Measurements from ENCODE around the gene TWIST1. TPM values are rescaled to one million over a fixed set of nuclear protein-coding genes. Genes with fewer than 3 reads are reported as not detected.

Gene TWIST1
- total RNA-seq (under 1 TPM in 3 of 5 donors, not detected in 2; 0.16 to 0.92 (median 0.18) TPM), total RNA-seq (0 to 1.4 (median 0.11) reads per million in 29 experiments)
- total RNA-seq (2013), result not detected

- Mint-ChIP-seq H3K36me3 (no peaks in the 10 kb centered on the region), H3K9me3 (no peaks in the 10 kb centered on the region), H3K27me3 (peaks cover 52 to 60% of the 10 kb centered on the region in 2 donors), H3K27ac (no peak within 1 kb of the TSS), H3K4me1 (peaks cover 0 to 3% (median 0%) of the 10 kb centered on the region in 3 donors), H3K4me3 (no peak within 1 kb of the TSS)
- WGBS (ENCODE audit: insufficient coverage), result 2% methylated on average over 60 of the region's 91 CpGs
- CTCF ChIA-PET, result no interaction called here
- no peaks in the 10 kb centered on the region for H3K36me3 ChIP-seq (ENCODE audit: control insufficient read depth in 2 of 2, extremely low read depth in 1 of 2, insufficient read depth in 1 of 2, low read length in 1 of 2)
- POLR2A ChIA-PET, result no interaction called here
- H3K4me1 ChIP-seq (ENCODE audit: control insufficient read depth in 1 of 2, extremely low read depth in 1 of 2, insufficient read depth in 2 of 2, low read length in 2 of 2), result peaks cover 0 to 13% of the 10 kb centered on the region in 2 experiments
- peak in 1 of 4 experiments; percentile 17 for ATAC-seq (replicated peaks in 1 of 4)
- no peak within 1 kb of the TSS for H3K27ac ChIP-seq (ENCODE audit: low read length)
- no peak for DNase-seq
- no peaks in the 10 kb centered on the region for H3K9me3 ChIP-seq
- H3K27me3 ChIP-seq (replicated peaks in 1 of 2; ENCODE audit: control insufficient read depth in 2 of 2, extremely low read depth in 1 of 2, insufficient read depth in 2 of 2, low read length in 1 of 2), result peaks cover 13 to 33% of the 10 kb centered on the region in 2 experiments
- no peak within 1 kb of the TSS for H3K4me3 ChIP-seq (ENCODE audit: control insufficient read depth in 1 of 2, extremely low read depth in 1 of 2, low read length in 1 of 2)
Observed at GRCh38 chr7:19117091-19117869, at the start of gene TWIST1. TWIST1 (minus strand) TSS chr7:19117636; CDS start chr7:19117321, 315 bp downstream.

- Mint-ChIP-seq H3K4me3 (no peak overlapping the region), H3K9me3 (peaks cover 0 to 12% (median 6%) of the 10 kb centered on the region in 3 donors), H3K36me3 (no peaks in the 10 kb centered on the region), H3K4me1 (no peaks in the 10 kb centered on the region), H3K27ac (no peak overlapping the region), H3K27me3 (no peaks in the 10 kb centered on the region)
- Histone ChIP-seq H3K4me3 (ENCODE audit: control insufficient read depth in 1 of 2, extremely low read depth in 1 of 2, low read length in 1 of 2) (no peak overlapping the region), H3K4me1 (ENCODE audit: control insufficient read depth in 1 of 2, extremely low read depth in 1 of 2, insufficient read depth in 2 of 2, low read length in 2 of 2) (no peaks in the 10 kb centered on the region), H3K27me3 (replicated peaks in 1 of 2; ENCODE audit: control insufficient read depth in 2 of 2, extremely low read depth in 1 of 2, insufficient read depth in 2 of 2, low read length in 1 of 2) (no peaks in the 10 kb centered on the region), H3K36me3 (ENCODE audit: control insufficient read depth in 2 of 2, extremely low read depth in 1 of 2, insufficient read depth in 1 of 2, low read length in 1 of 2) (no peaks in the 10 kb centered on the region), H3K9me3 (no peaks in the 10 kb centered on the region), H3K27ac (ENCODE audit: low read length) (no peak overlapping the region)
- POLR2A ChIA-PET, result no interaction called here
- WGBS (ENCODE audit: insufficient coverage), result 100% methylated on average over 1 of the region's 3 CpGs
- DNase-seq, result no peak
- no peak for ATAC-seq (replicated peaks in 1 of 4)
- CTCF ChIA-PET, result no interaction called here
Observed at GRCh38 chr7:19161671-19162070, 44.2 kb upstream of the TWIST1 start.

GRCh38 chr7:19146699-19147098 lies 29.3 kb upstream of the TWIST1 start:
- ATAC-seq (replicated peaks in 1 of 4), result no peak
- ChIA-PET CTCF (no interaction called here), POLR2A (no interaction called here)
- Histone ChIP-seq H3K4me3 (ENCODE audit: control insufficient read depth in 1 of 2, extremely low read depth in 1 of 2, low read length in 1 of 2) (no peak overlapping the region), H3K9me3 (no peaks in the 10 kb centered on the region), H3K27me3 (replicated peaks in 1 of 2; ENCODE audit: control insufficient read depth in 2 of 2, extremely low read depth in 1 of 2, insufficient read depth in 2 of 2, low read length in 1 of 2) (peaks cover 16 to 29% of the 10 kb centered on the region in 2 experiments), H3K4me1 (ENCODE audit: control insufficient read depth in 1 of 2, extremely low read depth in 1 of 2, insufficient read depth in 2 of 2, low read length in 2 of 2) (no peaks in the 10 kb centered on the region), H3K36me3 (ENCODE audit: control insufficient read depth in 2 of 2, extremely low read depth in 1 of 2, insufficient read depth in 1 of 2, low read length in 1 of 2) (no peaks in the 10 kb centered on the region), H3K27ac (ENCODE audit: low read length) (no peak overlapping the region)
- no peaks in the 10 kb centered on the region for H3K36me3 Mint-ChIP-seq
- WGBS (ENCODE audit: insufficient coverage), result no CpG with 5 or more reads among the region's 4 CpGs
- H3K27ac Mint-ChIP-seq, result no peak overlapping the region
- no peaks in the 10 kb centered on the region for H3K4me1 Mint-ChIP-seq
- H3K27me3 Mint-ChIP-seq, result peaks cover 35 to 43% of the 10 kb centered on the region in 2 donors
- H3K4me3 Mint-ChIP-seq, result no peak overlapping the region
- DNase-seq, result no peak
- H3K9me3 Mint-ChIP-seq, result peaks cover 4 to 10% (median 7%) of the 10 kb centered on the region in 3 donors

- ChIA-PET CTCF (interaction anchor here in 1 of 2 donors (0.6 kb wide), 1 partner anchor 188 kb away, joined by 3 read pairs; no protein-coding TSS in a partner anchor), POLR2A (no interaction called here)
- Mint-ChIP-seq H3K27ac (no peak overlapping the region), H3K36me3 (no peaks in the 10 kb centered on the region), H3K4me1 (no peaks in the 10 kb centered on the region), H3K4me3 (no peak overlapping the region), H3K27me3 (peaks cover 35 to 43% of the 10 kb centered on the region in 2 donors), H3K9me3 (peaks cover 4 to 8% (median 4%) of the 10 kb centered on the region in 3 donors)
- 8% methylated on average over 17 of the region's 19 CpGs for WGBS (ENCODE audit: insufficient coverage)
- no peak overlapping the region for H3K27ac ChIP-seq (ENCODE audit: low read length)
- H3K9me3 ChIP-seq, result no peaks in the 10 kb centered on the region
- peaks cover 16 to 29% of the 10 kb centered on the region in 2 experiments for H3K27me3 ChIP-seq (replicated peaks in 1 of 2; ENCODE audit: control insufficient read depth in 2 of 2, extremely low read depth in 1 of 2, insufficient read depth in 2 of 2, low read length in 1 of 2)
- no peaks in the 10 kb centered on the region for H3K4me1 ChIP-seq (ENCODE audit: control insufficient read depth in 1 of 2, extremely low read depth in 1 of 2, insufficient read depth in 2 of 2, low read length in 2 of 2)
- H3K4me3 ChIP-seq (ENCODE audit: control insufficient read depth in 1 of 2, extremely low read depth in 1 of 2, low read length in 1 of 2), result no peak overlapping the region
- DNase-seq (no peak), ATAC-seq (replicated peaks in 1 of 4) (no peak)
- H3K36me3 ChIP-seq (ENCODE audit: control insufficient read depth in 2 of 2, extremely low read depth in 1 of 2, insufficient read depth in 1 of 2, low read length in 1 of 2), result no peaks in the 10 kb centered on the region
Observed at GRCh38 chr7:19145434-19146115, 28.1 kb upstream of the TWIST1 start.

- 9% methylated on average over 45 of the region's 51 CpGs for WGBS (ENCODE audit: insufficient coverage)
- H3K27me3 Mint-ChIP-seq, result peaks cover 35 to 43% of the 10 kb centered on the region in 2 donors
- ChIA-PET POLR2A (no interaction called here), CTCF (no interaction called here)
- peaks cover 4 to 8% (median 4%) of the 10 kb centered on the region in 3 donors for H3K9me3 Mint-ChIP-seq
- Histone ChIP-seq H3K9me3 (no peaks in the 10 kb centered on the region), H3K4me3 (ENCODE audit: control insufficient read depth in 1 of 2, extremely low read depth in 1 of 2, low read length in 1 of 2) (no peak within 1 kb of the TSS), H3K4me1 (ENCODE audit: control insufficient read depth in 1 of 2, extremely low read depth in 1 of 2, insufficient read depth in 2 of 2, low read length in 2 of 2) (no peaks in the 10 kb centered on the region), H3K27me3 (replicated peaks in 1 of 2; ENCODE audit: control insufficient read depth in 2 of 2, extremely low read depth in 1 of 2, insufficient read depth in 2 of 2, low read length in 1 of 2) (peaks cover 16 to 29% of the 10 kb centered on the region in 2 experiments), H3K36me3 (ENCODE audit: control insufficient read depth in 2 of 2, extremely low read depth in 1 of 2, insufficient read depth in 1 of 2, low read length in 1 of 2) (no peaks in the 10 kb centered on the region), H3K27ac (ENCODE audit: low read length) (no peak within 1 kb of the TSS)
- H3K4me3 Mint-ChIP-seq, result no peak within 1 kb of the TSS
- no peak within 1 kb of the TSS for H3K27ac Mint-ChIP-seq
- H3K4me1 Mint-ChIP-seq, result no peaks in the 10 kb centered on the region
- ATAC-seq (replicated peaks in 1 of 4), result no peak
- no peak for DNase-seq
- H3K36me3 Mint-ChIP-seq, result no peaks in the 10 kb centered on the region
Observed at GRCh38 chr7:19144661-19145433, 27.4 kb upstream of the TWIST1 start, which contains the start of gene FERD3L. FERD3L (minus strand) TSS chr7:19145421; CDS start chr7:19145362, 59 bp downstream.
